Activated gamma-delta T cell treated with Interleukin-2 at 50 U/mL for 16 hours (primary cell): ENCODE data around the gene RPP14.

Source experiments
- DNase-seq: peaks from one replicate; pipeline ENCODE4 v3.0.0-alpha.2; 2020

The RPP14 gene

GRCh38 chr3:58292866-58293265 is 13.2 kb upstream of the RPP14 start:
- no peak for DNase-seq

- DNase-seq = no peak
Measured at GRCh38 chr3:58293516-58293915, 12.5 kb upstream of the RPP14 start.

- DNase-seq = no peak
Measured at GRCh38 chr3:58296269-58296668, 9.8 kb upstream of the RPP14 start.

GRCh38 chr3:58296843-58297242 is 9.2 kb upstream of the RPP14 start:
- DNase-seq = no peak

- no peak for DNase-seq
Measured at GRCh38 chr3:58298190-58298589, 7.9 kb upstream of the RPP14 start.

GRCh38 chr3:58299075-58299474 is 7.0 kb upstream of the RPP14 start:
- no peak for DNase-seq

GRCh38 chr3:58299839-58300516 is 6.1 kb upstream of the RPP14 start:
- DNase-seq = no peak

- DNase-seq = peak; percentile 34
Measured at GRCh38 chr3:58307639-58308215, 1.7 kb downstream of the RPP14 start.

- DNase-seq = no peak
Measured at GRCh38 chr3:58308728-58309127, 2.7 kb downstream of the RPP14 start.

- DNase-seq = no peak
Measured at GRCh38 chr3:58317811-58318210, 11.8 kb downstream of the RPP14 start.

- DNase-seq = no peak
Measured at GRCh38 chr3:58321791-58322190, 15.7 kb downstream of the RPP14 start.

GRCh38 chr3:58322793-58323192 is 16.7 kb downstream of the RPP14 start:
- DNase-seq = no peak

GRCh38 chr3:58323529-58324390 is 17.7 kb downstream of the RPP14 start:
- DNase-seq = no peak

- DNase-seq = no peak
Measured at GRCh38 chr3:58324391-58325390, 18.6 kb downstream of the RPP14 start.

GRCh38 chr3:58325525-58325992 is 19.5 kb downstream of the RPP14 start:
- no peak for DNase-seq

GRCh38 chr3:58326267-58326900 is 20.3 kb downstream of the RPP14 start:
- DNase-seq = no peak

GRCh38 chr3:58329150-58329921 is 23.3 kb downstream of the RPP14 start:
- DNase-seq = no peak

GRCh38 chr3:58329922-58330413 is 23.9 kb downstream of the RPP14 start:
- no peak for DNase-seq

- no peak for DNase-seq
Measured at GRCh38 chr3:58331593-58332152, 25.6 kb downstream of the RPP14 start.

GRCh38 chr3:58332575-58333188 is 26.6 kb downstream of the RPP14 start, which contains the start of gene PXK:
PXK (plus strand) TSS chr3:58332892; CDS start chr3:58332989, 97 bp downstream.
- DNase-seq = peak; percentile 70
